HEK293T (cell line): ENCODE data around the gene NSG1.
A peak's percentile ranks its signal among the peaks of the same experiment; 100 is the strongest.

ENCODE experiments used
- CTCF ChIA-PET: fragments of 350-600 bp; formaldehyde crosslinking; extraction: SDS; loops from one replicate; lab custom pipeline; 2021; ENCODE audit warnings: antibody characterized with exemption, inconsistent platforms; lab: Yijun Ruan, JAX
- POLR2A ChIA-PET: fragments of 350-600 bp; formaldehyde crosslinking; extraction: SDS; loops from one replicate; lab custom pipeline; 2020; ENCODE audit warnings: antibody characterized with exemption, inconsistent platforms; lab: Yijun Ruan, JAX
- DNase-seq: peaks from one replicate; pipeline ENCODE4 v3.0.0; 2012; ENCODE audit warnings: mixed read lengths; ENCODE audit errors: extremely low spot score
- ARNT ChIP-seq: fragments of 450-650 bp; IDR thresholded peaks from 2 replicates; pipeline ENCODE4 v1.6.1; 2017; ENCODE audit warnings: mild to moderate bottlenecking
- BHLHE40 ChIP-seq: fragments of 450-650 bp; IDR thresholded peaks from 2 replicates; pipeline ENCODE4 v1.6.1; 2016; ENCODE audit warnings: mild to moderate bottlenecking, moderate library complexity, borderline replicate concordance
- CTBP1 ChIP-seq: fragments of 450-650 bp; IDR thresholded peaks from 2 replicates; pipeline ENCODE4 v1.6.1; 2016; ENCODE audit warnings: borderline replicate concordance
- ELF4 ChIP-seq: fragments of 450-650 bp; IDR thresholded peaks from 2 replicates; pipeline ENCODE4 v1.6.1; 2017; ENCODE audit warnings: antibody characterized with exemption
- FOXA1 ChIP-seq: fragments of 450-650 bp; IDR thresholded peaks from 2 replicates; pipeline ENCODE4 v1.6.1; 2016; ENCODE audit warnings: mild to moderate bottlenecking
- FOXK2 ChIP-seq: fragments of 450-650 bp; IDR thresholded peaks from 2 replicates; pipeline ENCODE4 v1.6.1; 2016; ENCODE audit warnings: mild to moderate bottlenecking
- FOXM1 ChIP-seq: fragments of 450-650 bp; IDR thresholded peaks from 2 replicates; pipeline ENCODE4 v1.6.1; 2017; ENCODE audit warnings: mild to moderate bottlenecking, borderline replicate concordance
- HDGF ChIP-seq: fragments of 450-650 bp; IDR thresholded peaks from 2 replicates; pipeline ENCODE4 v1.6.1; 2017; ENCODE audit warnings: antibody characterized with exemption, borderline replicate concordance
- L3MBTL2 ChIP-seq: fragments of 450-650 bp; conservative IDR thresholded peaks from 2 replicates; pipeline ENCODE4 v1.6.1; 2016; ENCODE audit warnings: mild to moderate bottlenecking
- LEF1 ChIP-seq: fragments of 450-650 bp; IDR thresholded peaks from 2 replicates; pipeline ENCODE4 v1.6.1; 2017; ENCODE audit warnings: mild to moderate bottlenecking, borderline replicate concordance
- NFRKB ChIP-seq: fragments of 450-650 bp; IDR thresholded peaks from 2 replicates; pipeline ENCODE4 v1.6.1; 2016; ENCODE audit warnings: mild to moderate bottlenecking, moderate library complexity
- SP1 ChIP-seq: fragments of 450-650 bp; IDR thresholded peaks from 2 replicates; pipeline ENCODE4 v1.6.1; 2017
- SUZ12 ChIP-seq: fragments of 450-650 bp; IDR thresholded peaks from 2 replicates; pipeline ENCODE4 v1.6.1; 2016; ENCODE audit warnings: mild to moderate bottlenecking
- TARDBP ChIP-seq: fragments of 450-650 bp; IDR thresholded peaks from 2 replicates; pipeline ENCODE4 v1.6.1; 2016
- ZNF384 ChIP-seq: fragments of 450-650 bp; IDR thresholded peaks from 2 replicates; pipeline ENCODE4 v1.6.1; 2016
- TF ChIP-seq, protein P1 (sequence below): fragments of 450-650 bp; IDR thresholded peaks from 2 replicates; pipeline ENCODE4 v1.6.1; 2016

The NSG1 gene

DNA sequence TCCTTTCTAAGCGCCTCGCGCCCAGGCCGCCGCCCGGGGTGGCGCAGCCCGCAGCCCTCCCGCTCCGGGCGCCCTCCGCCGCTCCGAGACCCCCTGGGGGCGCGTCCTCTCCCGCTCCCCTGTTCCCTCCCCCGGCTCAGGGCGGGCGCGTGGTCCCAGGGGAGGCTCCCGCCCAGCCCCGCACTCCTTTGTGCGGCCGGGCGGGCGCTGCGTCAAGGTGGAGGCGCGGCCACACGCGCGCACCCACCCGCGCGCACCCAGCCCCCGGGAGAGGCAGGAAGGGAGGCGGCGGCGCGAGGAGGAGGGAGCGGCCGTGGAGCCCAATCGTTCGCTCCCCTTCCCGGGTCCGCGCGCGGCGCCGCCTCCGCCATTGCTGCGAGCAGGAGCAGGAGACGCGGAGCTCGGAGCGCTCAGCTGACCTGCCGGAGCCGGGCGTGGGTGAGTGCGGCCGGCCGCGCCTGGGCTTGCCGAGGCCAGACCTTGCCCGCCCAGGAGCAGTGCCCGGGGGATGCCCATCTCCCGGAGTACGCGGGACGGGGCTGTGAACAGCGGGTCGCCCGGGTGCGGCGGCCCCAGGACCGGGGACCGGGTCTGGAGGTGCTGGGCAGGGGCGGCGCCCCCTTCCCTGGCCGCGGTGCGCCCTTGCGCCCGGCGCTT lies at the start of gene NSG1:
Gene NSG1, plus strand, starts transcription at position 367 of the 657 bp plus-strand sequence. CDS start 528 bp downstream, outside the sequence.
- TF ChIP-seq BHLHE40: no peak
- no peak for TF ChIP-seq ZNF384
- TF ChIP-seq, protein P1, sequence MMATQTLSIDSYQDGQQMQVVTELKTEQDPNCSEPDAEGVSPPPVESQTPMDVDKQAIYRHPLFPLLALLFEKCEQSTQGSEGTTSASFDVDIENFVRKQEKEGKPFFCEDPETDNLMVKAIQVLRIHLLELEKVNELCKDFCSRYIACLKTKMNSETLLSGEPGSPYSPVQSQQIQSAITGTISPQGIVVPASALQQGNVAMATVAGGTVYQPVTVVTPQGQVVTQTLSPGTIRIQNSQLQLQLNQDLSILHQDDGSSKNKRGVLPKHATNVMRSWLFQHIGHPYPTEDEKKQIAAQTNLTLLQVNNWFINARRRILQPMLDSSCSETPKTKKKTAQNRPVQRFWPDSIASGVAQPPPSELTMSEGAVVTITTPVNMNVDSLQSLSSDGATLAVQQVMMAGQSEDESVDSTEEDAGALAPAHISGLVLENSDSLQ: no peak
- no peak for TF ChIP-seq NFRKB
- no peak for TF ChIP-seq ARNT
- TF ChIP-seq TARDBP: no peak
- no peak for TF ChIP-seq SP1
- no peak for TF ChIP-seq CTBP1
- TF ChIP-seq FOXM1: no peak
- no peak for TF ChIP-seq LEF1
- TF ChIP-seq SUZ12: no peak
- TF ChIP-seq L3MBTL2: no peak
- TF ChIP-seq ELF4: no peak
- TF ChIP-seq FOXK2: no peak
- no peak for TF ChIP-seq HDGF
- TF ChIP-seq FOXA1: no peak
- peak; percentile 69 for DNase-seq
- POLR2A ChIA-PET: interaction anchor here (0.6 kb wide), 1 partner anchor 9 kb away, joined by 3 read pairs; no protein-coding TSS in a partner anchor
- CTCF ChIA-PET: interaction anchor here (0.7 kb wide), 1 partner anchor 11 kb away, joined by 3 read pairs; no protein-coding TSS in a partner anchor

DNA sequence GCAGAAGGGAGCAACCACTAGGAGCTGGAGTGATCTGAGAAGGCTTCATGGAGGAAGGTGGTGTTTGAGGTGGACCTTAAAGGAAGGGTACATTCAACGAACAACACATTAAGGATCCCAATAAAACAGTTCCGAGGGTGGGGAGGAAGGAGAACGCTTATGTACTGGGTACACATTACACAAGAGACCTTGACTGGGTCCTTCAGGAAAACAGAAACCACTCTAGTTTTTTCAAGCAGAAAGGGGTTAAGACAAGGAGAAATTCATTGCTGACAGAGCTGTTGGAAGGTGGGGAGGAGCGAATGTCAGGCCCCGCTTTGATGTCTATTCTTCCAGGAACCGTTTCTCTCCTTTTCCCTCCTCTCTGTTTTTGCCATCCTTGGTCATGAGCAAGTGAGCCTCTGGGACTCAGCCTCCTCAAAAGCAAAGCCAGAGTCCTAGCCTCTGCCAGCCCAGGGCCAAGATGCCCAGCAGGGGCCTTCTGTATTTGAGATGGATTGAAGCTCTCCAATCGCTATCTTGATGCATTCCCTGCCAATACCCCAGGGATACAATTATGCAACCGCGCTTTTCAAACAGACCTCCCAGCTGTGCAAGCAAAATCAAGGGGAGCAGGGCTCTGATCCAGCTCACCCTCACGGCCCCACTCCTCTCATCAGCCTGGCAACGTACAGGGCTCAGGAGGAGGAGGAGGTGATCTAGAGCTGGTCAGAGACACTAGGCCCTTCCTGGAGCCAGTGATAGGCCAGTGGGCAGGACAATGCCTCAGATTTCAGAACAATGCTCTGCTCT lies 48.5 kb upstream of the NSG1 start:
- ChIA-PET POLR2A (interaction anchor here (0.6 to 1.7 kb wide), 2 partner anchors 17 to 48 kb away, joined by 3 to 4 read pairs; partner anchors contain the start of genes LYAR and ZBTB49), CTCF (interaction anchor here (0.7 to 1.3 kb wide), 2 partner anchors 79 to 86 kb away, joined by 3 to 4 read pairs; no protein-coding TSS in a partner anchor)
- no peak for DNase-seq
- TF ChIP-seq SUZ12 (no peak), FOXK2 (no peak), ZNF384 (no peak), FOXM1 (no peak), TARDBP (no peak), L3MBTL2 (no peak), CTBP1 (no peak), SP1 (no peak)

DNA sequence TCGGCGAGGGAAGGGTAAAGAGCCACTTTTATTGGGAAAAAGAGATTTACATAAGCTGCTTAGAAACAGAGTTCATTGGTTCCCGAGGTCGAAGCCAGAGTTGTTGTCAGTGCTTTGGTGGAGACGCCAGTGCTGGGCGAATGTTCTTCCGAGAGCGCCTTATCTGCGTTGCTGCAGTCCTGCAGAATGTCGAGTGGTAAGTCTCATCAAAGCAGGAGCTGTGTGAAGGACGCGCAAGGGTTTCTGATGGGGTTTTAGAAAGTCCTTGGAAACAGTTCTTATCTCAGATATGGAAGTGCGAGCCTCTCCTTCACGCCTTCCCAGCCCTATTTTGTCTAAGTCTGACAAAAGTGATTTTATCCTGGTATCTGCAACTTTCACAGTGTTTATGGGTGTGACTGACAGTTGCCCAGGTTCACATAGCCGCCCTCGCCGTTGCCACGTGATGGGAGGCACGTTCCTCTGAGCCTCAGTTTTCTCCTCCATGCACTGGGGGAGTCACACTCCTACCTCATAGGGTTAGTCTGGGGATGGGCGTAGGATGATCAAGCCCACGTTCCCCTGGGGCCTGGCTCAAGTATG lies 47.3 kb upstream of the NSG1 start:
- TF ChIP-seq FOXA1 (no peak), SUZ12 (no peak), SP1 (no peak), NFRKB (no peak), CTBP1 (no peak), ZNF384 (no peak), FOXM1 (no peak)
- POLR2A ChIA-PET: interaction anchor here (0.6 kb wide), 1 partner anchor 91 kb away, joined by 3 read pairs; the partner anchor contains the start of gene TMEM128
- DNase-seq: no peak
- CTCF ChIA-PET: no interaction called here

- CTCF ChIA-PET: no interaction called here
- no peak for DNase-seq
- POLR2A ChIA-PET: no interaction called here
- TF ChIP-seq ELF4 (no peak), SP1 (no peak), BHLHE40 (no peak), L3MBTL2 (no peak), CTBP1 (no peak), NFRKB (no peak), FOXK2 (no peak), LEF1 (no peak), HDGF (no peak), ARNT (no peak), SUZ12 (no peak), ZNF384 (no peak), FOXM1 (no peak), TARDBP (no peak)
Observed at GRCh38 chr4:4341861-4342650, 44.8 kb upstream of the NSG1 start.

GRCh38 chr4:4343038-4343437 lies 43.9 kb upstream of the NSG1 start:
- ChIA-PET CTCF (interaction anchor here (0.6 kb wide), 1 partner anchor 125 kb away, joined by 4 read pairs; no protein-coding TSS in a partner anchor), POLR2A (no interaction called here)
- DNase-seq: no peak
- TF ChIP-seq SUZ12: no peak
- no peak for TF ChIP-seq TARDBP
- TF ChIP-seq, protein P1: no peak
- no peak for TF ChIP-seq NFRKB
- TF ChIP-seq LEF1: no peak
- TF ChIP-seq BHLHE40: no peak
- no peak for TF ChIP-seq L3MBTL2
- no peak for TF ChIP-seq ARNT
- no peak for TF ChIP-seq HDGF
- no peak for TF ChIP-seq SP1
- TF ChIP-seq ELF4: no peak
- TF ChIP-seq FOXA1: no peak
- no peak for TF ChIP-seq FOXK2
- no peak for TF ChIP-seq CTBP1
- no peak for TF ChIP-seq FOXM1
